Jurkat, Clone E6-1 (cell line): ENCODE results near the gene DIDO1.
"Not testable (repeated sequence)": the region's sequence is repeated elsewhere in the genome, so short reads cannot be mapped to it uniquely, and the experiment has no call there.

Experiments
- DNase-seq: peaks from one replicate; pipeline ENCODE4 v3.0.0-alpha.2; 2011; ENCODE audit warnings: low read depth, low spot score
- H3K4me3 ChIP-seq: 2 replicates; pipeline ENCODE4 v1.5.1; 2011; ENCODE audit warnings: mild to moderate bottlenecking, low read length, control low read depth, moderate library complexity

DIDO1 gene

GRCh38 chr20:62850333-62850974 lies 75.9 kb downstream of the DIDO1 start:
- no peak overlapping the region for H3K4me3 ChIP-seq
- DNase-seq = no peak

- DNase-seq = no peak
- no peak overlapping the region for H3K4me3 ChIP-seq
Measured at GRCh38 chr20:62849431-62849830, 76.9 kb downstream of the DIDO1 start.

- not testable (repeated sequence) for DNase-seq, H3K4me3 ChIP-seq
Measured at GRCh38 chr20:62848917-62849316, 77.4 kb downstream of the DIDO1 start.

- no peak for DNase-seq
- H3K4me3 ChIP-seq = no peak overlapping the region
Measured at GRCh38 chr20:62846166-62846890, 80.0 kb downstream of the DIDO1 start.

- H3K4me3 ChIP-seq = no peak overlapping the region
- no peak for DNase-seq
Measured at GRCh38 chr20:62845416-62846160, 80.7 kb downstream of the DIDO1 start.

GRCh38 chr20:62844182-62844581 lies 82.1 kb downstream of the DIDO1 start:
- DNase-seq = no peak

GRCh38 chr20:62843656-62844055 lies 82.6 kb downstream of the DIDO1 start:
- H3K4me3 ChIP-seq = no peak overlapping the region
- DNase-seq = no peak

More at GRCh38 chr20:62844182-62844581, 82.1 kb downstream of the DIDO1 start:
- no peak overlapping the region for H3K4me3 ChIP-seq

GRCh38 chr20:62841705-62842212 lies 84.5 kb downstream of the DIDO1 start:
- no peak for DNase-seq
- no peak overlapping the region for H3K4me3 ChIP-seq

- H3K4me3 ChIP-seq = no peak overlapping the region
- no peak for DNase-seq
Measured at GRCh38 chr20:62840244-62841197, 85.8 kb downstream of the DIDO1 start.

GRCh38 chr20:62839816-62840215 lies 86.5 kb downstream of the DIDO1 start:
- H3K4me3 ChIP-seq = no peak overlapping the region

GRCh38 chr20:62839261-62839660 lies 87.0 kb downstream of the DIDO1 start:
- H3K4me3 ChIP-seq = no peak overlapping the region

More at GRCh38 chr20:62839816-62840215, 86.5 kb downstream of the DIDO1 start:
- no peak for DNase-seq

GRCh38 chr20:62838128-62838891 lies 88.0 kb downstream of the DIDO1 start:
- H3K4me3 ChIP-seq = no peak overlapping the region
- no peak for DNase-seq

More at GRCh38 chr20:62839261-62839660, 87.0 kb downstream of the DIDO1 start:
- DNase-seq = no peak

GRCh38 chr20:62837790-62838127 lies 88.5 kb downstream of the DIDO1 start:
- H3K4me3 ChIP-seq = no peak overlapping the region
- DNase-seq = no peak

GRCh38 chr20:62836967-62837490 lies 89.3 kb downstream of the DIDO1 start:
- no peak overlapping the region for H3K4me3 ChIP-seq
- no peak for DNase-seq

- DNase-seq = no peak
- no peak overlapping the region for H3K4me3 ChIP-seq
Measured at GRCh38 chr20:62835931-62836861, 90.1 kb downstream of the DIDO1 start.

- DNase-seq = no peak
- H3K4me3 ChIP-seq = no peak overlapping the region
Measured at GRCh38 chr20:62834967-62835730, 91.2 kb downstream of the DIDO1 start.
